GM13976 (cell line): ENCODE results near the gene SLC6A11.

ENCODE experiments used
- DNase-seq: peaks from one replicate; pipeline ENCODE4 v3.0.0; 2012; ENCODE audit warnings: low spot score
- in situ Hi-C: fragments of 300-500 bp; cut with MboI; formaldehyde crosslinking; loops from one replicate; pipeline ENCODE4 v1.12.0; 2022; ENCODE audit warnings: low sequenced_read_pairs, mixed read lengths, inconsistent platforms; ENCODE audit not compliant: unreplicated experiment
- TF ChIP-seq, protein P1 (sequence below): IDR thresholded peaks from 2 replicates; pipeline ENCODE4 v1.5.1; 2012; ENCODE audit warnings: borderline replicate concordance, mild to moderate bottlenecking; ENCODE audit not compliant: insufficient read depth; ENCODE audit errors: extremely low read depth, missing control alignments, control extremely low read depth

Gene SLC6A11

GRCh38 chr3:10816019-10816862 lies at the start of gene SLC6A11:
Gene SLC6A11 (plus strand): TSS chr3:10816228. CDS start chr3:10816266, 38 bp downstream.
- TF ChIP-seq, protein P1, sequence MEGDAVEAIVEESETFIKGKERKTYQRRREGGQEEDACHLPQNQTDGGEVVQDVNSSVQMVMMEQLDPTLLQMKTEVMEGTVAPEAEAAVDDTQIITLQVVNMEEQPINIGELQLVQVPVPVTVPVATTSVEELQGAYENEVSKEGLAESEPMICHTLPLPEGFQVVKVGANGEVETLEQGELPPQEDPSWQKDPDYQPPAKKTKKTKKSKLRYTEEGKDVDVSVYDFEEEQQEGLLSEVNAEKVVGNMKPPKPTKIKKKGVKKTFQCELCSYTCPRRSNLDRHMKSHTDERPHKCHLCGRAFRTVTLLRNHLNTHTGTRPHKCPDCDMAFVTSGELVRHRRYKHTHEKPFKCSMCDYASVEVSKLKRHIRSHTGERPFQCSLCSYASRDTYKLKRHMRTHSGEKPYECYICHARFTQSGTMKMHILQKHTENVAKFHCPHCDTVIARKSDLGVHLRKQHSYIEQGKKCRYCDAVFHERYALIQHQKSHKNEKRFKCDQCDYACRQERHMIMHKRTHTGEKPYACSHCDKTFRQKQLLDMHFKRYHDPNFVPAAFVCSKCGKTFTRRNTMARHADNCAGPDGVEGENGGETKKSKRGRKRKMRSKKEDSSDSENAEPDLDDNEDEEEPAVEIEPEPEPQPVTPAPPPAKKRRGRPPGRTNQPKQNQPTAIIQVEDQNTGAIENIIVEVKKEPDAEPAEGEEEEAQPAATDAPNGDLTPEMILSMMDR = no peak
- no peak for DNase-seq
- in situ Hi-C loops = no loop called here

- TF ChIP-seq, protein P1 = no peak
- no peak for DNase-seq
- in situ Hi-C loops = no loop called here
Measured at GRCh38 chr3:10768708-10769394, 47.2 kb upstream of the SLC6A11 start.

- DNase-seq = no peak
Measured at GRCh38 chr3:10770547-10770946, 45.5 kb upstream of the SLC6A11 start.

GRCh38 chr3:10770981-10771380 lies 45.0 kb upstream of the SLC6A11 start:
- TF ChIP-seq, protein P1 = no peak
- no peak for DNase-seq
- in situ Hi-C loops = no loop called here

More at GRCh38 chr3:10770547-10770946, 45.5 kb upstream of the SLC6A11 start:
- in situ Hi-C loops = no loop called here
- TF ChIP-seq, protein P1 = no peak

DNA sequence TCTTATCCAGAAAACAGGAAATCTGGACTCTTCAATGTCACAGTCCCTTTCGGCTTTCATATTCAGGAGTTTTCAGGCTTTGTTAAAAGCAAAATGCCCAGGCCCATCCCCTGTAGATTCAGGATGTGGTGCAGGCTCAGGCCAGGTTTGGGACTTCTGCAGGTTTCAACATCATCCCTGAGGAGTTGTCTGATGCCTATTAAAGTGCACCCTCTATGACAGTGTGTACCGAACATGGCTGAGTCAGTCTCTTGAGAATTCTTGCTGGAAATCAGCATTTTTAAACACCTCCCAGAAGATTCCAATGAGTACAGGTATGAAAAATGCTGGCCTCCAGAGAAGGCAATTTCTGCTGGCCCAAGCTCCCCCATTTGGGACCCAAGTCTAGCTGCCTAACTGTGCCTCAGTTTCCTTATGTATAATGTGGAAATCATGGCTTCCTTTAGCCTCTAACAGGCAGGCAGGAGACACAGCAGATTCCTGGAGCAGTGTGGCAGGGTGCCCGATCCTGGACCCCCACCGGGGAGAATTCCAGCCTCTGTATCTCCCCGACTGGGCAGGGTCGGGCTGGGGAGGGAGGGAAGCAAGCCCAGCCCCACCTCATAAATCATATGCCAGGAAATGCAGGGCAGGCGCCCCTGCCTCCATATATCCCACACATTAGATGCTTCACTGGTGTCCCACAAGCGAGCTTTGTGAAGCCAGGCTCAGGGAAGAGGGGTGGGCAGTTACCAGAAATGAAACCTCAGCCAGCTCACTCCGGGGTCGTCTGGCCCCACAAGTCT lies 44.4 kb upstream of the SLC6A11 start:
- DNase-seq = no peak
- TF ChIP-seq, protein P1 = no peak
- in situ Hi-C loops = no loop called here
